Measurements from ENCODE around the gene CHD6. TPM values are rescaled to one million over a fixed set of nuclear protein-coding genes. Genes with fewer than 3 reads are reported as not detected.

CHD6 gene
- total and polyA plus RNA-seq, 2 of the 13 experiments (the other 11 are each of a cell fraction or from before 2014, with no cell fraction given) = 14.4 to 52.0 TPM

GRCh38 chr20:41497186-41497895 lies 120.8 kb downstream of the CHD6 start (continued):
- TF ChIP-seq MEF2D (CRISPR knock-in tag; IDR thresholded peaks at IDR 0.05) = peak; percentile 90
- 0 out of 2 replicates have a peak, but pooled peaks have one; percentile 16 for TF ChIP-seq ELF1 (CRISPR knock-in tag; IDR thresholded peaks at IDR 0.05)
- TF ChIP-seq ZNF670 (CRISPR knock-in tag; IDR thresholded peaks at IDR 0.05; ENCODE audit: borderline replicate concordance) = 0 out of 2 replicates have a peak, but pooled peaks have one; percentile 72
- TF ChIP-seq AKAP8 (CRISPR knock-in tag; IDR thresholded peaks at IDR 0.05) = no peak
- TF ChIP-seq, protein P1, sequence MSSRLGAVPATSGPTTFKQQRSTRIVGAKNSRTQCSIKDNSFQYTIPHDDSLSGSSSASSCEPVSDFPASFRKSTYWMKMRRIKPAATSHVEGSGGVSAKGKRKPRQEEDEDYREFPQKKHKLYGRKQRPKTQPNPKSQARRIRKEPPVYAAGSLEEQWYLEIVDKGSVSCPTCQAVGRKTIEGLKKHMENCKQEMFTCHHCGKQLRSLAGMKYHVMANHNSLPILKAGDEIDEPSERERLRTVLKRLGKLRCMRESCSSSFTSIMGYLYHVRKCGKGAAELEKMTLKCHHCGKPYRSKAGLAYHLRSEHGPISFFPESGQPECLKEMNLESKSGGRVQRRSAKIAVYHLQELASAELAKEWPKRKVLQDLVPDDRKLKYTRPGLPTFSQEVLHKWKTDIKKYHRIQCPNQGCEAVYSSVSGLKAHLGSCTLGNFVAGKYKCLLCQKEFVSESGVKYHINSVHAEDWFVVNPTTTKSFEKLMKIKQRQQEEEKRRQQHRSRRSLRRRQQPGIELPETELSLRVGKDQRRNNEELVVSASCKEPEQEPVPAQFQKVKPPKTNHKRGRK (CRISPR knock-in tag; IDR thresholded peaks at IDR 0.05) = no peak
- TF ChIP-seq, protein P2, sequence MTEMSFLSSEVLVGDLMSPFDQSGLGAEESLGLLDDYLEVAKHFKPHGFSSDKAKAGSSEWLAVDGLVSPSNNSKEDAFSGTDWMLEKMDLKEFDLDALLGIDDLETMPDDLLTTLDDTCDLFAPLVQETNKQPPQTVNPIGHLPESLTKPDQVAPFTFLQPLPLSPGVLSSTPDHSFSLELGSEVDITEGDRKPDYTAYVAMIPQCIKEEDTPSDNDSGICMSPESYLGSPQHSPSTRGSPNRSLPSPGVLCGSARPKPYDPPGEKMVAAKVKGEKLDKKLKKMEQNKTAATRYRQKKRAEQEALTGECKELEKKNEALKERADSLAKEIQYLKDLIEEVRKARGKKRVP (CRISPR knock-in tag; IDR thresholded peaks at IDR 0.05) = peak in 1 of 2 experiments; percentile 89; a peak in 2 of 4 replicates
- no peak for TF ChIP-seq ZNF460 (CRISPR knock-in tag; IDR thresholded peaks at IDR 0.05; ENCODE audit: borderline replicate concordance)
- no peak for TF ChIP-seq ZNF326 (CRISPR knock-in tag; IDR thresholded peaks at IDR 0.05; ENCODE audit: borderline replicate concordance)
- TF ChIP-seq, protein P3, sequence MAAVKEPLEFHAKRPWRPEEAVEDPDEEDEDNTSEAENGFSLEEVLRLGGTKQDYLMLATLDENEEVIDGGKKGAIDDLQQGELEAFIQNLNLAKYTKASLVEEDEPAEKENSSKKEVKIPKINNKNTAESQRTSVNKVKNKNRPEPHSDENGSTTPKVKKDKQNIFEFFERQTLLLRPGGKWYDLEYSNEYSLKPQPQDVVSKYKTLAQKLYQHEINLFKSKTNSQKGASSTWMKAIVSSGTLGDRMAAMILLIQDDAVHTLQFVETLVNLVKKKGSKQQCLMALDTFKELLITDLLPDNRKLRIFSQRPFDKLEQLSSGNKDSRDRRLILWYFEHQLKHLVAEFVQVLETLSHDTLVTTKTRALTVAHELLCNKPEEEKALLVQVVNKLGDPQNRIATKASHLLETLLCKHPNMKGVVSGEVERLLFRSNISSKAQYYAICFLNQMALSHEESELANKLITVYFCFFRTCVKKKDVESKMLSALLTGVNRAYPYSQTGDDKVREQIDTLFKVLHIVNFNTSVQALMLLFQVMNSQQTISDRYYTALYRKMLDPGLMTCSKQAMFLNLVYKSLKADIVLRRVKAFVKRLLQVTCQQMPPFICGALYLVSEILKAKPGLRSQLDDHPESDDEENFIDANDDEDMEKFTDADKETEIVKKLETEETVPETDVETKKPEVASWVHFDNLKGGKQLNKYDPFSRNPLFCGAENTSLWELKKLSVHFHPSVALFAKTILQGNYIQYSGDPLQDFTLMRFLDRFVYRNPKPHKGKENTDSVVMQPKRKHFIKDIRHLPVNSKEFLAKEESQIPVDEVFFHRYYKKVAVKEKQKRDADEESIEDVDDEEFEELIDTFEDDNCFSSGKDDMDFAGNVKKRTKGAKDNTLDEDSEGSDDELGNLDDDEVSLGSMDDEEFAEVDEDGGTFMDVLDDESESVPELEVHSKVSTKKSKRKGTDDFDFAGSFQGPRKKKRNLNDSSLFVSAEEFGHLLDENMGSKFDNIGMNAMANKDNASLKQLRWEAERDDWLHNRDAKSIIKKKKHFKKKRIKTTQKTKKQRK (IDR thresholded peaks at IDR 0.05; ENCODE audit: low read length) = no peak
- TF ChIP-seq ZNF761 (CRISPR knock-in tag; conservative IDR thresholded peaks at IDR 0.05) = 0 out of 2 replicates have a peak, but pooled peaks have one; percentile 80
- TF ChIP-seq, protein P4, sequence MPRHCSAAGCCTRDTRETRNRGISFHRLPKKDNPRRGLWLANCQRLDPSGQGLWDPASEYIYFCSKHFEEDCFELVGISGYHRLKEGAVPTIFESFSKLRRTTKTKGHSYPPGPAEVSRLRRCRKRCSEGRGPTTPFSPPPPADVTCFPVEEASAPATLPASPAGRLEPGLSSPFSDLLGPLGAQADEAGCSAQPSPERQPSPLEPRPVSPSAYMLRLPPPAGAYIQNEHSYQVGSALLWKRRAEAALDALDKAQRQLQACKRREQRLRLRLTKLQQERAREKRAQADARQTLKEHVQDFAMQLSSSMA (CRISPR knock-in tag; IDR thresholded peaks at IDR 0.05) = no peak
- TF ChIP-seq, protein P5, sequence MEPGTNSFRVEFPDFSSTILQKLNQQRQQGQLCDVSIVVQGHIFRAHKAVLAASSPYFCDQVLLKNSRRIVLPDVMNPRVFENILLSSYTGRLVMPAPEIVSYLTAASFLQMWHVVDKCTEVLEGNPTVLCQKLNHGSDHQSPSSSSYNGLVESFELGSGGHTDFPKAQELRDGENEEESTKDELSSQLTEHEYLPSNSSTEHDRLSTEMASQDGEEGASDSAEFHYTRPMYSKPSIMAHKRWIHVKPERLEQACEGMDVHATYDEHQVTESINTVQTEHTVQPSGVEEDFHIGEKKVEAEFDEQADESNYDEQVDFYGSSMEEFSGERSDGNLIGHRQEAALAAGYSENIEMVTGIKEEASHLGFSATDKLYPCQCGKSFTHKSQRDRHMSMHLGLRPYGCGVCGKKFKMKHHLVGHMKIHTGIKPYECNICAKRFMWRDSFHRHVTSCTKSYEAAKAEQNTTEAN (CRISPR knock-in tag; conservative IDR thresholded peaks at IDR 0.05) = peak; percentile 81
- peak; percentile 74 for TF ChIP-seq KAT8 (CRISPR knock-in tag; IDR thresholded peaks at IDR 0.05)
- TF ChIP-seq GLMP (CRISPR knock-in tag; IDR thresholded peaks at IDR 0.05; ENCODE audit: borderline replicate concordance) = no peak
- peak; percentile 91 for TF ChIP-seq ZNF12 (CRISPR knock-in tag; IDR thresholded peaks at IDR 0.05)
- TF ChIP-seq PHB2 (IDR thresholded peaks at IDR 0.05; ENCODE audit: partially characterized antibody) = no peak
- peak; percentile 88 for TF ChIP-seq FOSL2 (CRISPR knock-in tag; IDR thresholded peaks at IDR 0.05)
- TF ChIP-seq SP140L (CRISPR knock-in tag; IDR thresholded peaks at IDR 0.05; ENCODE audit: borderline replicate concordance) = 0 out of 2 replicates have a peak, but pooled peaks have one; percentile 46
- no peak for TF ChIP-seq BORCS8-MEF2B (CRISPR knock-in tag; IDR thresholded peaks at IDR 0.05)
- no peak for TF ChIP-seq TBP (CRISPR knock-in tag; IDR thresholded peaks at IDR 0.05)

Data from HepG2 (cell line).